ENCODE data around the gene SASH1. TPM values are rescaled to one million over a fixed set of nuclear protein-coding genes. Genes with fewer than 3 reads are reported as not detected.
A peak's percentile ranks its signal among the peaks of the same experiment; 100 is the strongest.

Gene SASH1
- total and polyA plus RNA-seq, 11 donors, result 10.7 to 47.5 (median 28.2) TPM

- Histone ChIP-seq H3K27ac (peak overlapping the region in 4 of 12 donors; percentile 3 to 37 (median 20)), H3K36me3 (no peaks in the 10 kb centered on the region), H3K4me1 (peaks cover 0 to 16% (median 2%) of the 10 kb centered on the region in 12 donors), H3K4me3 (no peak overlapping the region), H3K27me3 (no peaks in the 10 kb centered on the region), H3K9me3 (no peaks in the 10 kb centered on the region)
- ATAC-seq, result peak in 2 of 4 donors; percentile 67 to 79
- WGBS, 4 donors, result 63 to 82% (median 72%) methylated on average over 7 of the region's 7 CpGs
- TF ChIP-seq POLR2A (IDR thresholded peaks at IDR 0.05) (no peak), CTCF (IDR thresholded peaks at IDR 0.05) (no peak)
- DNase-seq, result no peak
- intact Hi-C loops (cut with DNase I), result no loop called here
Observed at GRCh38 chr6:148304976-148305375, 37.7 kb upstream of the SASH1 start.

GRCh38 chr6:148306286-148306685, 36.4 kb upstream of the SASH1 start:
- DNase-seq (no peak), ATAC-seq (peak in 2 of 4 donors; percentile 24 to 33)
- TF ChIP-seq POLR2A (IDR thresholded peaks at IDR 0.05) (no peak), CTCF (IDR thresholded peaks at IDR 0.05) (no peak)
- Histone ChIP-seq H3K27ac (peak overlapping the region in 3 of 12 donors; percentile 13 to 46 (median 14)), H3K4me1 (peaks cover 0 to 16% (median 2%) of the 10 kb centered on the region in 12 donors), H3K9me3 (no peaks in the 10 kb centered on the region), H3K27me3 (no peaks in the 10 kb centered on the region), H3K4me3 (no peak overlapping the region), H3K36me3 (no peaks in the 10 kb centered on the region)
- intact Hi-C loops (cut with DNase I), result no loop called here
- WGBS, 4 donors, result 81 to 95% (median 94%) methylated on average over 2 of the region's 2 CpGs

- 85 to 95% (median 91%) methylated on average over 2 of the region's 2 CpGs for WGBS, 4 donors
- H3K27ac ChIP-seq, result no peak overlapping the region
Observed at GRCh38 chr6:148307405-148307804, 35.2 kb upstream of the SASH1 start.

GRCh38 chr6:148309301-148309700, 33.3 kb upstream of the SASH1 start:
- ATAC-seq (peak; percentile 49 to 77 (median 53)), DNase-seq (no peak)
- TF ChIP-seq POLR2A (IDR thresholded peaks at IDR 0.05), result no peak
- TF ChIP-seq CTCF (IDR thresholded peaks at IDR 0.05), result no peak
- H3K36me3 ChIP-seq, result no peaks in the 10 kb centered on the region
- no peaks in the 10 kb centered on the region for H3K9me3 ChIP-seq
- peaks cover 0 to 16% (median 2%) of the 10 kb centered on the region in 12 donors for H3K4me1 ChIP-seq
- no peak overlapping the region for H3K4me3 ChIP-seq
- no peaks in the 10 kb centered on the region for H3K27me3 ChIP-seq
- peak overlapping the region in 1 of 12 donors; percentile 22 for H3K27ac ChIP-seq
- intact Hi-C loops (cut with DNase I), result no loop called here

More at GRCh38 chr6:148307405-148307804, 35.2 kb upstream of the SASH1 start:
- peaks cover 0 to 16% (median 2%) of the 10 kb centered on the region in 12 donors for H3K4me1 ChIP-seq
- intact Hi-C loops (cut with DNase I), result no loop called here
- TF ChIP-seq POLR2A (IDR thresholded peaks at IDR 0.05) (no peak), CTCF (IDR thresholded peaks at IDR 0.05) (no peak)
- no peak for ATAC-seq
- no peaks in the 10 kb centered on the region for H3K36me3 ChIP-seq
- no peak for DNase-seq
- H3K9me3 ChIP-seq, result no peaks in the 10 kb centered on the region
- H3K27me3 ChIP-seq, result no peaks in the 10 kb centered on the region
- no peak overlapping the region for H3K4me3 ChIP-seq

Measured in heart left ventricle (tissue), 16 donors.